ENCODE measurements around the gene MYL7.
A peak's percentile ranks its signal among the peaks of the same experiment; 100 is the strongest.

MYL7 gene

GRCh38 chr7:44149571-44150465 lies 8.7 kb upstream of the MYL7 start:
- no peak for DNase-seq

- DNase-seq = no peak
These were observed 7.9 kb upstream of the MYL7 start for GRCh38 chr7:44148961-44149536.

- no peak for DNase-seq
These were observed 7.0 kb upstream of the MYL7 start for GRCh38 chr7:44148166-44148565.

GRCh38 chr7:44147026-44147991 lies 6.2 kb upstream of the MYL7 start:
- DNase-seq = no peak

GRCh38 chr7:44145969-44146911 lies 5.1 kb upstream of the MYL7 start:
- DNase-seq = peak; percentile 31

GRCh38 chr7:44145479-44145968 lies 4.4 kb upstream of the MYL7 start:
- DNase-seq = peak; percentile 36

- no peak for DNase-seq
These were observed 3.9 kb upstream of the MYL7 start for GRCh38 chr7:44144968-44145478.

GRCh38 chr7:44144426-44144967 lies 3.4 kb upstream of the MYL7 start:
- no peak for DNase-seq

- DNase-seq = no peak
These were observed 2.6 kb upstream of the MYL7 start for GRCh38 chr7:44143646-44144250.

- no peak for DNase-seq
These were observed 896 bp upstream of the MYL7 start for GRCh38 chr7:44142028-44142427.

- DNase-seq = no peak
These were observed 791 bp downstream of the MYL7 start for GRCh38 chr7:44140341-44140740.

- no peak for DNase-seq
These were observed 1.7 kb downstream of the MYL7 start for GRCh38 chr7:44139311-44140010.

- DNase-seq = no peak
These were observed 2.4 kb downstream of the MYL7 start for GRCh38 chr7:44138698-44139097.

- DNase-seq = no peak
These were observed 4.4 kb downstream of the MYL7 start for GRCh38 chr7:44136731-44137130.

GRCh38 chr7:44134943-44135628 lies 6.0 kb downstream of the MYL7 start:
- DNase-seq = no peak

- no peak for DNase-seq
These were observed 7.8 kb downstream of the MYL7 start for GRCh38 chr7:44133295-44133694.

- no peak for DNase-seq
These were observed 9.1 kb downstream of the MYL7 start for GRCh38 chr7:44132039-44132438.

GRCh38 chr7:44131173-44132029 lies 9.7 kb downstream of the MYL7 start:
- no peak for DNase-seq

Data from stimulated activated naive CD4-positive, alpha-beta T cell treated with Interleukin-2 at 50 U/mL for 16 hours (primary cell).